T1000 (cell line): ENCODE data around the gene ECT2.
"Not testable (repeated sequence)": the region's sequence is repeated elsewhere in the genome, so short reads cannot be mapped to it uniquely, and the experiment has no call there.

Experiments
- DNase-seq: peaks from one replicate; lab custom pipeline; 2025; ENCODE audit warnings: mixed read lengths; lab: John Stamatoyannopoulos, UW

The ECT2 gene

DNA sequence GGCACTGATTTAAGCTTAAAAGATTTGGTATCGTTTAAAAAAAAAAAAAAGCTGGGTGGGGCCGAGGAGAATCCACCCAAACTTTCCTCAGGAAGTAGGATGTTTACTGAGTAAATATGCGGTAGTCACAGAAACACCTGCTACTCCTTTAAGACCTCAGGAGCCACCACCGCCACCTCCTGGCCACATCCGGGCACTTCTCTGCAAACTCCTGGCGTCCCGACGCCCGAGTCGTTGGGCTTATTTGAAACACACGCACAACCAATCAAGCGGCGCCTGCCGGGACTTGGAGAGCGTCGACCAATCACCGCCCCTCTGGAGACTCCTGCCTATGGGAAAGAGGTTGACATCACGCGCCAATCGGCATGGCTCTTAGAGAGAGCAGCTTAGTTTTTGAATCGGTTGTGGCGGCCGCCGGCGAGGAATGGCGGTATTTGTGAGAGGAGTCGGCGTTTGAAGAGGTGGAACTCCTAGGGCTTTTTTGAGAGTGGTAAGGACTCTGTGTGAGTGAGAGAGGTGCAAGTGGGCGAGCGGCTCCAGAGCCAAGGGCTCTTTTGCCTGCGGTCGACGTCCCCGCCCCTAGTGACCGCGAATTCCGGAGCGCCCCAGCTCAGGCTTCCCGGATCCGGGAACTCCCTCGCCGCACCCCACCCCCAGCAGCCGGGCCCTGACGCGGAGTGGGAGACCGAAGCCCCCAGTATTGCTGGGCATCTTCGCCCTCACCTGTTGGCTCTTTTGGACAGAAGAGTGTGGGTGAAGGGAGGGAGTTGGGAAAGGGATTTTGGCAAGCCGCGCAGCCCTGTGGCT is at the start of gene ECT2:
ECT2 (plus strand) TSS at position 359 of the 807 bp plus-strand sequence. CDS start 3,805 bp downstream, outside the sequence.
- peak; percentile 96 for DNase-seq

DNA sequence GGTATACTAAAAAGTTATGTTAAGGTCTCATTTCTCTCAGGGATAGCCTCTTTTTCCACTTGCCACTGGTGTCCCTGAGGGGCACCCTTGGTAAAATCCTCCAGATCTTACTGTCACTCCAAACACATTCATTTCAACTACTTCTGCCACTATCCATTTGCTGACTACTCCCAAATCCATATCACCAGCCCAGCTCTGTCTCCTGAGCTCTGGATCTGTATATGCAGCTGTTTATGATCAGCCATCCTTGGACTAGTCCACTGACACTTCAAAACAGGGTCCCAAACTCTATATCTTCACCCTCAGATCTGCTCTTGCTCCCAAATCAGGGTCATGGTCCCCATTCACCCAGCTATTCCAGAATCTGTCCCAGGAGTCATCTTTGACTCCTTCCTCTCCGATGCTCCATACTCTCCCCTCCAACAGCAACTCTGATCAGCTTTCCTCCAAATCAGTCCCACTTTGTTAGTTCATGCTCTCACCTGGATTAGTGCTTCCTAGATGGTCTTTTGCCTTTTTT is 49.5 kb upstream of the ECT2 start:
- no peak for DNase-seq

DNA sequence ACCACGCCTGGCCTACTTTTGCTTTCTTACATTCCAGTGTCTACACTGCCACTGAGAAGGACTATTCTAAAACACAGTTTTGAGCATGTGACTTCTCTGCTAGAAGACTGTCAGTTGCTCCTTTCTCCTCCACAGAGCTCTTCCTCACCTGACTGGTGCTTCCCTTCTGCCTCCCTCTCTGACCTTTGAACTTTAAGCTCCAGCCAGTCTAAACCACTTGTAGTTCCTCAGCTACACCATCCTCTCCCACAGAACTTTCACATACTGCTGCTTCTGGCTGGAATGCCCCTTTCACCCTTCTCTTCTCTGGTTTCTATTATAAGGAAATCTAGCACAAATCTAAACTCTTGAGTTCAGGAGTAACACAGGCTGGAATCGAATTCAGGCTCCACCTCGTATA is 48.8 kb upstream of the ECT2 start:
- DNase-seq, result no peak

- no peak for DNase-seq
Observed at GRCh38 chr3:172702256-172702655, 48.3 kb upstream of the ECT2 start.

DNA sequence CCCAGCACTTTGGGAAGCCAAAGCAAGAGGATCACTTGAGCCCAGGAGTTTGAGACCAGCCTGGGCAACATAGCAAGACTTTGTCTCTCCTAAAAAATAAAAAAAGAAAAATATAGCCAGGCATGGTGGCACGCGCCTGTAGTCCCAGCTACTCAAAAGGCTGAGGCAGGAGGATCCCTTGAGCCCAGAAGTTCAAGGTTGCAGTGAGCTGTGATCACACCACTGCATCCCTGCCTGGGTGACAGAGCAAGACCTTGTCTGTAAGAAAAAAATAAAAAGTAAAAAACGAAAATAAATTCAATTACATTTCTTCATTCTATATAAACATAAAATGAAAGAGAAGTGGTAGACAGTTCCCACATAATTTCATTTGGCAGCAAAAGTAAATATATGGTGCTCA is 47.8 kb upstream of the ECT2 start:
- not testable (repeated sequence) for DNase-seq

- DNase-seq, result no peak
Observed at GRCh38 chr3:172704001-172704400, 46.5 kb upstream of the ECT2 start.

DNA sequence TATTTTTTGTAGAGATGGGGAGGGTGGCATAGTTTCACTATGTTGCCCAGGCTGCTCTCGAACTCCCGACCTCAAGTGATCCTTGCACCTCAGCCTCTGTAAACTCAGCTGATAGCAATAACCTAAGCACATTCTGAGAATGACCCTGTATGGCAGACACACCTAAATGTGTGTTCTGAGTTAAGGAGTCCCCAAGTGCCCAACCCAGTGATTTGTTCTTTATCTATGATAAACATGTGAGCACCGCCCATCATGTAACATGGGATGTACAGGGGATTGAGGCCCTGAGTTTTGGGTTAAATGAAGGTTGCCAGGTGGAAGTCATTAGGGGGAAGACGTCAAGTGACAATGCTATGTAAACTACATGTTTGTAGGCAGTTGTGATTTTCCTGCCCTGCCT is 45.4 kb upstream of the ECT2 start:
- no peak for DNase-seq

- DNase-seq, result no peak
Observed at GRCh38 chr3:172707030-172707429, 43.5 kb upstream of the ECT2 start.

DNA sequence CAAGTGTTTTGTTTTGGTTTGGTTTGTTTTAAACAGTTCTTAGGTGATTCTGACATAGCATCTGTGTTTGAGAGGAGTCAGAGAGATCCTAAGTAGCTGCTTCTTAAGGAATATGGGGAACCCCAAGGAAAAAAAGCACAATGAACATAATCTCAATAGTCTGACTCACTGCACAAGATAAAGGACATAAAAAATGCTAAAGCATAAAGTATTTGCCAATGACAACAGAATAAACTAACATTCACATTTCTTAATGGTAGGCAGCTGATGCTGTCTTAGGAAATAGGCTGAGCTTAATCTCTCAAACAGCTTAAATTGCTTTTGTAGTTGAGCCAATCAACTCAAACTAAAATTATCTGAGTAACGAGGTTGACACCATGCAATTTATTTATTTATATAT is 42.6 kb upstream of the ECT2 start:
- no peak for DNase-seq

GRCh38 chr3:172708921-172709773 is 41.4 kb upstream of the ECT2 start:
- no peak for DNase-seq

DNA sequence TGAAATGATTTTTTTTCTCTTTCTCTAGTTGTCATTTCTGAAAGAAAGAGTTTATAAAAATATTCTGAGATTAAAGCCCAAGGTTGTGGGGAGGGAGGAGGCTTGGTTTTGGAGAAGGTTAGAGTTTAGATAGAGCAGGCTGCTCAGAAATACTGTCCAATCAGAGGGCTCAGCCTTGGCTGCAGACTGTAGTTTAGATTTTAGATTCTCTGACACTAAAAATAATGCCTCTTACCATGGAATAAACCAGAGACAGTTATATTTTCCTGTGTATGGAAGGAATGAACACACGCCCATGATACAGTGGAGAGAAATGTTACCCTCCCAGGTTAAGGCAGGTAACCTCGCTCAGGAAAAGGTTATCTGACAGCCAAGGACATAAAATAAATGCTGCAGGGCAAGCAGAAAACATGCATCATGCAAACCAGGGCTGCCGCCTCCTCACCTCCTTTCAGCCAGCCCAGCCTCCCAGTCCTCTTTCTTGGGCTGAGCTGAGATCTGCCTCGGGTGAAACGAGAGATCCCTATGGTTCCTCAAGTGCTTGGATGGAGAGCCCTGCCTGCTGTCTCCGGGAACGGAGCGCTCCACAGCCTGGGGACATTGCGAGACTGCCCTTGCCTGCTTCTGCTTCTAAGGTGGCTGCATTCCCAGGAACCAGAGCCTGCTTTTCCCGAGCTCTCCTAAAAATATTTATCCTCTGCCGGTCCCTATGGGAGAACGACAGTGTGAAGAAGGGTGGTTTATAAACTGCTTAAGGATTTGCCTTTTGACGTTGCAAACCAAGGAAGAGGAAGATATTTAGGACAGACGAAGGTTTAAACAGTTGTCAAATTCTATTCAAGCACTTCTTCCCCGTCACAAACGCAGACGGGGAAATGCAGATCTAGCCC is 40.5 kb upstream of the ECT2 start:
- DNase-seq, result no peak

- peak; percentile 90 for DNase-seq
Observed at GRCh38 chr3:172710664-172711453, 39.7 kb upstream of the ECT2 start, which contains the start of gene NCEH1. Gene NCEH1, minus strand, starts transcription at chr3:172711067. Its CDS starts 83 bp downstream, at chr3:172710984.

DNA sequence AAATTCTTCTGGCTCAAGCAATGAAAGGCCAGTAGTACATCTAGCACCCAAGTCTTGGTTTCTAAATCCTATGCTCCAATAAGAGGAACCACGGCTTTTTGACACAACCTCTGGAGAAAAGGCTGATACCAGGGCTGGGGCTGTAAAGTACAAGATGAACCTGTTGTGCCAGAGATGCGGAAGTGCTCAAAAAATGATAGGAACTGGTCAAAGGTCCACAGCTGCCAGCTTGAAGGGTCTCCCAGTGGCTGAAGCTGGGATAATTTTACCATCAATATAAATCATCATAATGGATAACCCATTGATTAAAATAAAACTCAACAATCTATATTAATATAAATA is 39.1 kb upstream of the ECT2 start:
- DNase-seq, result no peak

GRCh38 chr3:172713316-172713715 is 37.2 kb upstream of the ECT2 start:
- DNase-seq, result no peak

GRCh38 chr3:172716476-172716875 is 34.0 kb upstream of the ECT2 start:
- DNase-seq, result no peak

- no peak for DNase-seq
Observed at GRCh38 chr3:172717493-172718088, 32.9 kb upstream of the ECT2 start.

DNA sequence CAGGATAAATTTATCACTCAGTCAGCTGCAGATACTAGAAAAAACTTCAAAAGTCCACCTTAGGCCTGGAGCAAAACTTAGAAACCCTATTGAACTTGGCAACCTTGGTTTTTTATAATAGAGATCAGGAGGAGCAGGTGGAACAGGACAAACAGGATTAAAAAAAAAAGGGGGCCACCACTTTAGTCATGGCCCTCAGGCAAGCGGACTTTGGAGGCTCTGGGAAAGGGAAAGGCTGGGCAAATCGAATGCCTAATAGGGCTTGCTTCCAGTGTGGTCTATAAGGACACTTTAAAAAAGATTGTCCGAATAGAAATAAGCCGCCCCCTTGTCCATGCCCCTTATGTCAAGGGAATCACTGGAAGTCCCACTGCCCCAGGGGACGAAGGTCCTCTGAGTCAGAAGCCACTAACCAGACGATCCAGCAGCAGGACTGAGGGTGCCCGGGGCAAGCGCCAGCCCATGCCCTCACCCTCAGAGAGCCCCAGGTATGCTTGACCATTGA is 27.9 kb upstream of the ECT2 start:
- DNase-seq, result not testable (repeated sequence)

GRCh38 chr3:172726380-172726779 is 24.1 kb upstream of the ECT2 start:
- no peak for DNase-seq

DNA sequence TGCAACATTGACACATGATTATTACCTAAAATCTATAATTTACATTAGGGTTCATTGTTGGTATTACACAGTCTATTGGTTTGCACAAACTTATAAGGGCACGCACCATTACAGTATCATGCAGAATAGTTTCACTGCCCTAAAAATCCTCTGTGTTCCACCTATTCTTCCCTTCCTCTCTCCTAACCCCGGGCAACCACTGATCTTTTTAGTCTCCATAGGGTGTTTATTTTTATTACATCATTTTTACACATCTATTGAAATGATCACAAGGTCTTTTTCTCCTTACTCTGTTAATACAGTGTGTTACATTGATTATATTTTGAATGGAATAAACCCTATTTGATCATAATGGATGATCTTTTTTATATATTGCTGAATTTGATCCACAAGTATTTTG is 15.5 kb upstream of the ECT2 start:
- DNase-seq, result no peak

DNA sequence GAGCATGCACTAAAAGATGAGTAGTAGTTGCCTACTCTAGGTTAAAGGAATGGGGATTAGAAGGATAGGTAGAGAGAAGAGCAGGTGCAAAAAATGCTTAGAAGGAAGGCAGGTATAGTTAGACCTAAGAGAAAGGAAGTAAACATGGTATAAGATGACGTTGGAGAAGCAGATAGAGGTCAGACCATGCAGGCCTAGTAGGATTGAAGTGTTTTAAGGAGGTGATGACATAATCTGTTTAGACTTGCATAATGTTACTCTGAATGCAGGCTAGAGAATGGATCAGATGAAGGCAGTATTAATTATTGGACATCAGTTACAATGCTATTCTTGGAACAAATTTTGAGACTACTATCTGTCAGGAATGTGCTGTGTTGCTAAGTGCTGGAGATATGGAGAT is 11.1 kb upstream of the ECT2 start:
- no peak for DNase-seq
